Raji (cell line): ENCODE measurements around the gene CD99.
A peak's percentile ranks its signal among the peaks of the same experiment; 100 is the strongest.

Source experiments
- POLR2A ChIP-seq: IDR thresholded peaks from 2 replicates; pipeline ENCODE4 v1.6.1; 2011; ENCODE audit warnings: low read depth, low read length, control low read depth; ENCODE audit not compliant: insufficient read depth

The CD99 gene

GRCh38 chrX:2705046-2705832 lies 14.1 kb downstream of the CD99 start:
- no peak for TF ChIP-seq POLR2A

- TF ChIP-seq POLR2A, result peak; percentile 28; the same call in 1 of the 2 replicates
Observed at GRCh38 chrX:2707334-2707760, 16.3 kb downstream of the CD99 start.

- 0 out of 2 replicates have a peak, but pooled peaks have one; percentile 12 for TF ChIP-seq POLR2A
Observed at GRCh38 chrX:2708021-2708420, 16.9 kb downstream of the CD99 start.

GRCh38 chrX:2708592-2709188 lies 17.6 kb downstream of the CD99 start:
- 0 out of 2 replicates have a peak, but pooled peaks have one; percentile 13 for TF ChIP-seq POLR2A

GRCh38 chrX:2709556-2709955 lies 18.5 kb downstream of the CD99 start:
- TF ChIP-seq POLR2A, result no peak

GRCh38 chrX:2710041-2710840 lies 19.1 kb downstream of the CD99 start:
- TF ChIP-seq POLR2A, result no peak

GRCh38 chrX:2711441-2711840 lies 20.3 kb downstream of the CD99 start:
- no peak for TF ChIP-seq POLR2A

GRCh38 chrX:2712428-2712827 lies 21.3 kb downstream of the CD99 start:
- TF ChIP-seq POLR2A, result no peak

GRCh38 chrX:2712890-2713840 lies 22.1 kb downstream of the CD99 start:
- TF ChIP-seq POLR2A, result no peak

- TF ChIP-seq POLR2A, result no peak
Observed at GRCh38 chrX:2714551-2714950, 23.5 kb downstream of the CD99 start.

- TF ChIP-seq POLR2A, result no peak
Observed at GRCh38 chrX:2715066-2715600, 24.0 kb downstream of the CD99 start.

GRCh38 chrX:2717312-2717711 lies 26.2 kb downstream of the CD99 start:
- no peak for TF ChIP-seq POLR2A

GRCh38 chrX:2718821-2719220 lies 27.7 kb downstream of the CD99 start:
- TF ChIP-seq POLR2A, result no peak

- no peak for TF ChIP-seq POLR2A
Observed at GRCh38 chrX:2719774-2720447, 28.8 kb downstream of the CD99 start.

GRCh38 chrX:2723286-2723879 lies 32.3 kb downstream of the CD99 start:
- no peak for TF ChIP-seq POLR2A
